ENCODE measurements around the gene CFAP54. TPM values are rescaled to one million over a fixed set of nuclear protein-coding genes. Genes with fewer than 3 reads are reported as not detected.

Gene CFAP54
- total and polyA plus RNA-seq, 2 experiments from 2014 or later, result 0.07 to 0.76 TPM

DNA sequence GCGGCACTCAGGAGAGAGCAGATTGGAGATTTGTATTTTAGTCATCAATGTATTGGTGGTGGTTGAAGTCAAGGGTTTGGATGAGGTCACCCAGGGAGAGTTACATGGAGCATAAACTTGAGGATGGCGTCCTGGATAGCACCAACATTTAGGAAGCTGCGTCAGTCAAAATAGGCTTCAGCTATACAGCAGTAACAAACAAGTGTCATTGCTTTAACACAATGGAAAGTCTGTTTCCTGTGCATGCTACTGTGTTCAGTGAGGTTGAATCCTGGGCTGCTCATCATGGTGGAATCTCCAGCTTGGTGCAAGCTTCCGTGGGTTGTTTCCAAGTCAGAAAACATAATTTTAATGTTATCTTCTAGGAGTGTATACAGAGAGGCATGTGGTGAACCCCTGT, 180.4 kb downstream of the CFAP54 start:
- H3K4me3 Mint-ChIP-seq, result no peak overlapping the region

More for the DNA sequence above, 180.4 kb downstream of the CFAP54 start:
- Mint-ChIP-seq H3K36me3 (ENCODE audit: low read depth) (peaks cover 9% of the 10 kb centered on the region), H3K9me3 (peaks cover 20% of the 10 kb centered on the region), H3K27ac (no peak overlapping the region), H3K27me3 (ENCODE audit: insufficient read depth, low read depth, poor library complexity) (peaks cover 3% of the 10 kb centered on the region), H3K4me1 (peaks cover 7% of the 10 kb centered on the region)
- Histone ChIP-seq H3F3A (replicated peaks; ENCODE audit: low read depth) (no peaks in the 10 kb centered on the region), H3K36me3 (ENCODE audit: insufficient read depth) (no peaks in the 10 kb centered on the region), H4K20me1 (replicated peaks; ENCODE audit: insufficient read depth) (no peaks in the 10 kb centered on the region), H3K9me2 (ENCODE audit: insufficient read depth) (peaks cover 15% of the 10 kb centered on the region; the same call in 1 of the 2 replicates), H2AFZ (no peak overlapping the region), H3K4me3 (no peak overlapping the region), H3K27ac (ENCODE audit: low read depth) (no peak overlapping the region), H3K4me1 (ENCODE audit: insufficient read depth) (no peaks in the 10 kb centered on the region; the same call in 1 of the 2 replicates), H3K79me2 (replicated peaks; ENCODE audit: insufficient read depth) (no peaks in the 10 kb centered on the region), H3K27me3 (ENCODE audit: insufficient read depth) (no peaks in the 10 kb centered on the region), H3K4me2 (no peak overlapping the region)
- ATAC-seq, result no peak
- TF ChIP-seq STAT1 (IDR thresholded peaks at IDR 0.05; ENCODE audit: unreplicated experiment) (no peak), POLR2AphosphoS5 (IDR thresholded peaks at IDR 0.05; ENCODE audit: low read depth) (no peak), EZH2phosphoT487 (IDR thresholded peaks at IDR 0.05; ENCODE audit: unreplicated experiment) (no peak), CREB1 (CRISPR knock-in tag; IDR thresholded peaks at IDR 0.05; ENCODE audit: low read depth) (no peak), ZNF331 (CRISPR knock-in tag; IDR thresholded peaks at IDR 0.05; ENCODE audit: low read depth) (no peak), JUNB (IDR thresholded peaks at IDR 0.05; ENCODE audit: unreplicated experiment) (no peak), NANOG (IDR thresholded peaks at IDR 0.05; ENCODE audit: borderline replicate concordance) (no peak), ZNF114 (CRISPR knock-in tag; IDR thresholded peaks at IDR 0.05) (no peak), EZH2 (IDR thresholded peaks at IDR 0.05; ENCODE audit: low read depth, unreplicated experiment) (no peak)
- TF ChIP-seq, protein P1, sequence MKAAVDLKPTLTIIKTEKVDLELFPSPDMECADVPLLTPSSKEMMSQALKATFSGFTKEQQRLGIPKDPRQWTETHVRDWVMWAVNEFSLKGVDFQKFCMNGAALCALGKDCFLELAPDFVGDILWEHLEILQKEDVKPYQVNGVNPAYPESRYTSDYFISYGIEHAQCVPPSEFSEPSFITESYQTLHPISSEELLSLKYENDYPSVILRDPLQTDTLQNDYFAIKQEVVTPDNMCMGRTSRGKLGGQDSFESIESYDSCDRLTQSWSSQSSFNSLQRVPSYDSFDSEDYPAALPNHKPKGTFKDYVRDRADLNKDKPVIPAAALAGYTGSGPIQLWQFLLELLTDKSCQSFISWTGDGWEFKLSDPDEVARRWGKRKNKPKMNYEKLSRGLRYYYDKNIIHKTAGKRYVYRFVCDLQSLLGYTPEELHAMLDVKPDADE (IDR thresholded peaks at IDR 0.05), result no peak
- TF ChIP-seq, protein P2, sequence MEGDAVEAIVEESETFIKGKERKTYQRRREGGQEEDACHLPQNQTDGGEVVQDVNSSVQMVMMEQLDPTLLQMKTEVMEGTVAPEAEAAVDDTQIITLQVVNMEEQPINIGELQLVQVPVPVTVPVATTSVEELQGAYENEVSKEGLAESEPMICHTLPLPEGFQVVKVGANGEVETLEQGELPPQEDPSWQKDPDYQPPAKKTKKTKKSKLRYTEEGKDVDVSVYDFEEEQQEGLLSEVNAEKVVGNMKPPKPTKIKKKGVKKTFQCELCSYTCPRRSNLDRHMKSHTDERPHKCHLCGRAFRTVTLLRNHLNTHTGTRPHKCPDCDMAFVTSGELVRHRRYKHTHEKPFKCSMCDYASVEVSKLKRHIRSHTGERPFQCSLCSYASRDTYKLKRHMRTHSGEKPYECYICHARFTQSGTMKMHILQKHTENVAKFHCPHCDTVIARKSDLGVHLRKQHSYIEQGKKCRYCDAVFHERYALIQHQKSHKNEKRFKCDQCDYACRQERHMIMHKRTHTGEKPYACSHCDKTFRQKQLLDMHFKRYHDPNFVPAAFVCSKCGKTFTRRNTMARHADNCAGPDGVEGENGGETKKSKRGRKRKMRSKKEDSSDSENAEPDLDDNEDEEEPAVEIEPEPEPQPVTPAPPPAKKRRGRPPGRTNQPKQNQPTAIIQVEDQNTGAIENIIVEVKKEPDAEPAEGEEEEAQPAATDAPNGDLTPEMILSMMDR (conservative IDR thresholded peaks at IDR 0.05; ENCODE audit: low read depth in 2 of 2), result no peak
- TF ChIP-seq, protein P3, sequence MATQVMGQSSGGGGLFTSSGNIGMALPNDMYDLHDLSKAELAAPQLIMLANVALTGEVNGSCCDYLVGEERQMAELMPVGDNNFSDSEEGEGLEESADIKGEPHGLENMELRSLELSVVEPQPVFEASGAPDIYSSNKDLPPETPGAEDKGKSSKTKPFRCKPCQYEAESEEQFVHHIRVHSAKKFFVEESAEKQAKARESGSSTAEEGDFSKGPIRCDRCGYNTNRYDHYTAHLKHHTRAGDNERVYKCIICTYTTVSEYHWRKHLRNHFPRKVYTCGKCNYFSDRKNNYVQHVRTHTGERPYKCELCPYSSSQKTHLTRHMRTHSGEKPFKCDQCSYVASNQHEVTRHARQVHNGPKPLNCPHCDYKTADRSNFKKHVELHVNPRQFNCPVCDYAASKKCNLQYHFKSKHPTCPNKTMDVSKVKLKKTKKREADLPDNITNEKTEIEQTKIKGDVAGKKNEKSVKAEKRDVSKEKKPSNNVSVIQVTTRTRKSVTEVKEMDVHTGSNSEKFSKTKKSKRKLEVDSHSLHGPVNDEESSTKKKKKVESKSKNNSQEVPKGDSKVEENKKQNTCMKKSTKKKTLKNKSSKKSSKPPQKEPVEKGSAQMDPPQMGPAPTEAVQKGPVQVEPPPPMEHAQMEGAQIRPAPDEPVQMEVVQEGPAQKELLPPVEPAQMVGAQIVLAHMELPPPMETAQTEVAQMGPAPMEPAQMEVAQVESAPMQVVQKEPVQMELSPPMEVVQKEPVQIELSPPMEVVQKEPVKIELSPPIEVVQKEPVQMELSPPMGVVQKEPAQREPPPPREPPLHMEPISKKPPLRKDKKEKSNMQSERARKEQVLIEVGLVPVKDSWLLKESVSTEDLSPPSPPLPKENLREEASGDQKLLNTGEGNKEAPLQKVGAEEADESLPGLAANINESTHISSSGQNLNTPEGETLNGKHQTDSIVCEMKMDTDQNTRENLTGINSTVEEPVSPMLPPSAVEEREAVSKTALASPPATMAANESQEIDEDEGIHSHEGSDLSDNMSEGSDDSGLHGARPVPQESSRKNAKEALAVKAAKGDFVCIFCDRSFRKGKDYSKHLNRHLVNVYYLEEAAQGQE (IDR thresholded peaks at IDR 0.05; ENCODE audit: unreplicated experiment), result no peak
- TF ChIP-seq, protein P4, sequence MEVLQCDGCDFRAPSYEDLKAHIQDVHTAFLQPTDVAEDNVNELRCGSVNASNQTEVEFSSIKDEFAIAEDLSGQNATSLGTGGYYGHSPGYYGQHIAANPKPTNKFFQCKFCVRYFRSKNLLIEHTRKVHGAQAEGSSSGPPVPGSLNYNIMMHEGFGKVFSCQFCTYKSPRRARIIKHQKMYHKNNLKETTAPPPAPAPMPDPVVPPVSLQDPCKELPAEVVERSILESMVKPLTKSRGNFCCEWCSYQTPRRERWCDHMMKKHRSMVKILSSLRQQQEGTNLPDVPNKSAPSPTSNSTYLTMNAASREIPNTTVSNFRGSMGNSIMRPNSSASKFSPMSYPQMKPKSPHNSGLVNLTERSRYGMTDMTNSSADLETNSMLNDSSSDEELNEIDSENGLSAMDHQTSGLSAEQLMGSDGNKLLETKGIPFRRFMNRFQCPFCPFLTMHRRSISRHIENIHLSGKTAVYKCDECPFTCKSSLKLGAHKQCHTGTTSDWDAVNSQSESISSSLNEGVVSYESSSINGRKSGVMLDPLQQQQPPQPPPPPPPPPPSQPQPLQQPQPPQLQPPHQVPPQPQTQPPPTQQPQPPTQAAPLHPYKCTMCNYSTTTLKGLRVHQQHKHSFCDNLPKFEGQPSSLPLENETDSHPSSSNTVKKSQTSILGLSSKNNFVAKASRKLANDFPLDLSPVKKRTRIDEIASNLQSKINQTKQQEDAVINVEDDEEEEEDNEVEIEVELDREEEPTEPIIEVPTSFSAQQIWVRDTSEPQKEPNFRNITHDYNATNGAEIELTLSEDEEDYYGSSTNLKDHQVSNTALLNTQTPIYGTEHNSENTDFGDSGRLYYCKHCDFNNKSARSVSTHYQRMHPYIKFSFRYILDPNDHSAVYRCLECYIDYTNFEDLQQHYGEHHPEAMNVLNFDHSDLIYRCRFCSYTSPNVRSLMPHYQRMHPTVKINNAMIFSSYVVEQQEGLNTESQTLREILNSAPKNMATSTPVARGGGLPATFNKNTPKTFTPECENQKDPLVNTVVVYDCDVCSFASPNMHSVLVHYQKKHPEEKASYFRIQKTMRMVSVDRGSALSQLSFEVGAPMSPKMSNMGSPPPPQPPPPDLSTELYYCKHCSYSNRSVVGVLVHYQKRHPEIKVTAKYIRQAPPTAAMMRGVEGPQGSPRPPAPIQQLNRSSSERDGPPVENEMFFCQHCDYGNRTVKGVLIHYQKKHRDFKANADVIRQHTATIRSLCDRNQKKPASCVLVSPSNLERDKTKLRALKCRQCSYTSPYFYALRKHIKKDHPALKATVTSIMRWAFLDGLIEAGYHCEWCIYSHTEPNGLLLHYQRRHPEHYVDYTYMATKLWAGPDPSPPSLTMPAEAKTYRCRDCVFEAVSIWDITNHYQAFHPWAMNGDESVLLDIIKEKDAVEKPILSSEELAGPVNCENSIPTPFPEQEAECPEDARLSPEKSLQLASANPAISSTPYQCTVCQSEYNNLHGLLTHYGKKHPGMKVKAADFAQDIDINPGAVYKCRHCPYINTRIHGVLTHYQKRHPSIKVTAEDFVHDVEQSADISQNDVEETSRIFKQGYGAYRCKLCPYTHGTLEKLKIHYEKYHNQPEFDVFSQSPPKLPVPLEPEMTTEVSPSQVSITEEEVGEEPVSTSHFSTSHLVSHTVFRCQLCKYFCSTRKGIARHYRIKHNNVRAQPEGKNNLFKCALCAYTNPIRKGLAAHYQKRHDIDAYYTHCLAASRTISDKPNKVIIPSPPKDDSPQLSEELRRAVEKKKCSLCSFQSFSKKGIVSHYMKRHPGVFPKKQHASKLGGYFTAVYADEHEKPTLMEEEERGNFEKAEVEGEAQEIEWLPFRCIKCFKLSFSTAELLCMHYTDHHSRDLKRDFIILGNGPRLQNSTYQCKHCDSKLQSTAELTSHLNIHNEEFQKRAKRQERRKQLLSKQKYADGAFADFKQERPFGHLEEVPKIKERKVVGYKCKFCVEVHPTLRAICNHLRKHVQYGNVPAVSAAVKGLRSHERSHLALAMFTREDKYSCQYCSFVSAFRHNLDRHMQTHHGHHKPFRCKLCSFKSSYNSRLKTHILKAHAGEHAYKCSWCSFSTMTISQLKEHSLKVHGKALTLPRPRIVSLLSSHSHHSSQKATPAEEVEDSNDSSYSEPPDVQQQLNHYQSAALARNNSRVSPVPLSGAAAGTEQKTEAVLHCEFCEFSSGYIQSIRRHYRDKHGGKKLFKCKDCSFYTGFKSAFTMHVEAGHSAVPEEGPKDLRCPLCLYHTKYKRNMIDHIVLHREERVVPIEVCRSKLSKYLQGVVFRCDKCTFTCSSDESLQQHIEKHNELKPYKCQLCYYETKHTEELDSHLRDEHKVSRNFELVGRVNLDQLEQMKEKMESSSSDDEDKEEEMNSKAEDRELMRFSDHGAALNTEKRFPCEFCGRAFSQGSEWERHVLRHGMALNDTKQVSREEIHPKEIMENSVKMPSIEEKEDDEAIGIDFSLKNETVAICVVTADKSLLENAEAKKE (CRISPR knock-in tag; IDR thresholded peaks at IDR 0.05), result no peak
- DNase-seq (ENCODE audit: low spot score), result no peak
